NCI-H226 (cell line): ENCODE data around the gene TMC1.

Experiments used
- DNase-seq: peaks from one replicate; pipeline ENCODE4 v3.0.0-alpha.2; 2015

TMC1 gene

DNA sequence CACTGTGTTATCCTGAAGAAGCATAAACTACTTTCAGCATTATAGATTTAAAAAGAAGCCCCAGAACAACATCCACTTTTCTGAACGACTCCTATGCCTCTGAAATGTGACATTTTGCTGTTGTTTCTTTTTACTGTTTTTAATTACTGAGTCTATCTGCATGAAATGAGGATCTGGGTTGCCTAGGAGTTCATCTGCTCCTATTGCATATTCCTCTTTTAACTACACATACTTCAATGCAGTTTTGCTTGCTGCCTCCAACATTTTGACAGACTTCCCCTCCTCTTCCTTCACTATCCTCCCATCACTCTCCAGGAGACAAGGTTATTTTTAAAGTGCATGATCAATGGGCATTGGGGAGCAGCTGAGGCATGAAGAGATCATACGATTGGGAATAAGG lies 164.5 kb downstream of the TMC1 start:
- no peak for DNase-seq

GRCh38 chr9:72687331-72687730 lies 165.9 kb downstream of the TMC1 start:
- DNase-seq: no peak

DNA sequence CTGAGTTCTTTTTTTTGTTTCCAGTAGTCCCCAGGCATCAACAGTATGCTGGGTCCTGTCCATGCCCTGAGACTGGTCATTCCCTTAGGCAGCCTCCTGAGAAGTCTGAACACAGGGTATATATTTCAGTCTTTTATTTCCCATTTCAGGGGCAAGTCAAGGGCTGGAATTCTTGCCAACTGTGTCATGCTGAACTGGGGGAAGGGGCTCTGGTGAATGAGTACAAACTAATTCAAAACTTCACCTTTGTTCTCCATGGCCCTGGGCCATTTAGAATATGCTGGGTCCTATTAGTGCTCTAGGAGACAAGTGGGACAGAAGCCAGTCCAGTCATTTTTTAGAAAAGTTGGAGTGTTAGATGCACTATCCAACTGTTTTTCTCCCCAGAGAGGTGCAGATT lies 170.3 kb downstream of the TMC1 start:
- DNase-seq: no peak

- DNase-seq: no peak
Measured at GRCh38 chr9:72695365-72695764, 174.0 kb downstream of the TMC1 start.

DNA sequence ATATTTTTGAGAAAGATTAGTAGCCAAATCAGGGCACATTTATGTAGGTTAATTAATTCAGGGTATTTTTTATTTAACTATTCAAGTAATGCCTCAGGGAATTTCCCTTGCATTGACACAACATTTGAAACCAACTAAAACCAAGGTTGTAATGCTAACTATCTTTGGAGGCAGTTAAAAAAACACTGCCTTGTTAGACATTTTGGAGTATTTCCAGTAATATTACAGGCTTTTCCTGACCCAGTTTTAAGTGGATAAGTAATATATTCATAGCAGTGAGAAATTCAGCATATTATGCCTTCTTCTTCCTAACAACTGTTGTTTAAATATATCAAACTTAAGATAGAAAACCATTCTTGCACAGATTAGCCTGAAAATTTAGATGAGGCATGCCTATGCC lies 175.1 kb downstream of the TMC1 start:
- no peak for DNase-seq

DNA sequence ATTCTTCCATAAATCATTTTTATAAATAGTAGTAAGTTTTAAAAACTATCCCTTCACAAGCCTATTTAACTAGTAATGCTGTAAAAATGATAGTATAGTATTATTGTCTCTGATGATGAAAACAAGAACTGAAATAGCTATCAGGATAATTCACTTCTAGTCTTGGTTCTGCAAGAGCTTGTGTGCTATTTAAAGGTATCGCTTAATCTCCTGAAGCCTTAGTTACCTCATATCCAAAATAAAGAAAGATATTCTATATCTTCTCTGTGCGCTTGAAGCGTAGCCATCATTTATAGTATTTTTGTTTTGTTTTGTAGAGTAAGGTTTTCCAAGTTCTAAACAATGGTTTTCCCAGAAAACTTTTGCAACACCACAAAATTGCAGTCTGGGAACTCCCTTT lies 180.1 kb downstream of the TMC1 start:
- no peak for DNase-seq

- DNase-seq: no peak
Measured at GRCh38 chr9:72703574-72703973, 182.2 kb downstream of the TMC1 start.

- no peak for DNase-seq
Measured at GRCh38 chr9:72704688-72705375, 183.4 kb downstream of the TMC1 start.

- no peak for DNase-seq
Measured at GRCh38 chr9:72718503-72718902, 197.1 kb downstream of the TMC1 start.

- DNase-seq: no peak
Measured at GRCh38 chr9:72721067-72721466, 199.7 kb downstream of the TMC1 start.

- peak; percentile 63 for DNase-seq
Measured at GRCh38 chr9:72726947-72727346, 205.5 kb downstream of the TMC1 start.

DNA sequence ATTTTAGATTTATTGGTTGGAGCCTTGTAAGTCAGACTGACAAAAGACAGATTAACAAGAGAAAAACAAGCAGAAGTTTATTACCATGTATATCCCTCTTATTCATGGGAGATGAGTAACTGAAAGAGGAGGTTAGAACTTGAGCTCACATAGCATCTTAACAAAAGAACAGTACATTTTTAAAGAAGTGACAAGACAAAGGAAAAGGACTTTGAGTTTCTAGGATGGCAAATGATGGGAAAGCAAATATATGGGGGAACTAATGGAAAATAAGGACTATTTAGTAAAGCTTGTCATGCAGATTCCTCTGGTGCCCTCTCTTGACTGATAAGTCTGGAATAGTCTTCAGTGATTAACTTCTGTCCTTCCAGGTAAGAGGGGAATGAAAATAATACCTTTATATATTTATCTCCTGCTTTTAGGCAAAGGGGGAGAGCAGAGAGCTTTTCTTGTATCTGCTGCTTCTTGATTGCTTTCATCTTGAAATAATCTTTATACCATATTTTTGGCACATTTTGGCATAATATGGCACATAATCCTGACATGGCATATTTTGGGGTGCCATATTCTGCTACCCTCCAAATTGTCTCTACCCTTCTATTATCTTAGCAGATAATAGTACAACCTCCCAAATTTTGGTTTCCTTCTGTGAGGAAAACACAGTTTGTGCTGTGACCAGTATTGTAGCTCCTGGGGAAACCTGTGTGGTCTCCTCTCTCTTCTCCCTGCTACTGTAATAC lies 206.8 kb downstream of the TMC1 start:
- DNase-seq: no peak

GRCh38 chr9:72733895-72734294 lies 212.5 kb downstream of the TMC1 start:
- no peak for DNase-seq

DNA sequence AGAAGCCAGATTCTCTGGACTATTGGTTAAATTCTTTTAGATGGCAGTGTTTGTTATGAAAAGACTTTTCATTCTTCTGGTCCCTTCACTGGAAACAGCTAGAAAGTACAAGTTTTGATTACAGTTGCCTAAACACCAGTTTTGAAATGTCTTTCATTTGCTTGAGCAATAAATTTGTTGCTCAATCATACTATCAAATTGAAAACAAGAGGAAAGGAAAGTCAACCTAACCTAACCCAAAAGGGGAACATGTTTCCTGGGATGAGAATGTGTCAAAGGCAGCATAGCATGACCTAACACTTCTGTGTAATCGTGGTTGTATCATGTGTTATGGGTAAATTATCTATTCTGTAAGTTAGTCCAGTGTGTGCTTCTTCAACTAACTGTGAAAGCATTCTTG lies 213.2 kb downstream of the TMC1 start:
- DNase-seq: no peak

- no peak for DNase-seq
Measured at GRCh38 chr9:72743836-72744235, 222.4 kb downstream of the TMC1 start.

DNA sequence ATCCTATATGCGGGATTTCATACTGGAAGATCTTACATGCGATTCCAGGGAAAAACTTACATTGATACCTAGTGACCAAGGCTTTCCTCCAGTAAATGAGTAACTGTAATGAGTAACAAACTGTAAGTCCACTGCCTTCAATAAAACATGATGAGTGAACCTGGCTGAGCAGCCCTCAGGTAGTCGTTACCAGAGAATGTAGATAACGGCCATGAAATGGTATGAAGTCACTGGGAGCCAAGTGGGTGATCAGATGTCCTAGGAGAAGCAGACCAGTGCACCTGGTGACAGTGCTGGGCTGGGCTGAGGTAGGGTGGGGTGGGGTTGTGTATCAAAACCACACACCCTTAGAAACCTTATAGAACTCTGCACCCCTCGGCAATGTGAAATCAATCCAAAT lies 227.9 kb downstream of the TMC1 start:
- DNase-seq: no peak

DNA sequence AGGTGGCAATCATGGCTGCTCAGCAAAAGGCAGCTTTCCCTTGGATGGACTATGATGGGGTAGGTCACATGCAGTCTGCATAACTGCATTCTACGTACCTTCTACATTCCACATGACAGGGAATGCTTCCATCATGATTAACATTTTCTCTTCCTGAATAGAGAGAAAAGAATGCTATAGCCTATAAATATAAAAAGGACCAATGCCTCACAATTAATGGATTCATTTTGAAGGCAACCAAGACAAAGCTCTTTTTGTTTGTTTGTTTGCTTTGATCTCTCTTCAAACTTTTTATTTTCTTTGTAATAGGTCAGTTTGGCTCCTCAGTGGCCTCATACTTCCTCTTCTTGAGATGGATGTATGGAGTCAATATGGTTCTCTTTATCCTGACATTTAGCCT lies 230.1 kb downstream of the TMC1 start:
- DNase-seq: no peak

- peak; percentile 23 for DNase-seq
Measured at GRCh38 chr9:72753266-72753893, 232.0 kb downstream of the TMC1 start.

DNA sequence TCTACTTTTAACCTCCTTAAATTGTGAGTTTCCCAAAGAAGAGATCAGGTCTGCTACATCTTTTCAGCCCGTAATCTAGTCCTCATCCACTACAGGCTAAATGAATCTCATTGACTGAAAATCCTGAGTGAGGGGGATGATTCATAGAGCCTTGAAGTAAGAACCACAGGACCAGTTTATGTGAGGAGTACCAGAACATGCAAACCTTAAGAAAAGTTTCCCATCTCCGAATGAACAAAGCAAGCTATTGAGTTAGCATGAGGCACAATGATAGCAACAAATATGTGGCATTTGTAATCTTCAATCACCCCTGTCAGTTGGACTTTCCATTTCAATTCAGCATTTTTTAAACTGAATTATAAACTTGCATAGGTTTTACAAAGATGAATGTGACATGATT lies 234.4 kb downstream of the TMC1 start:
- DNase-seq: no peak

DNA sequence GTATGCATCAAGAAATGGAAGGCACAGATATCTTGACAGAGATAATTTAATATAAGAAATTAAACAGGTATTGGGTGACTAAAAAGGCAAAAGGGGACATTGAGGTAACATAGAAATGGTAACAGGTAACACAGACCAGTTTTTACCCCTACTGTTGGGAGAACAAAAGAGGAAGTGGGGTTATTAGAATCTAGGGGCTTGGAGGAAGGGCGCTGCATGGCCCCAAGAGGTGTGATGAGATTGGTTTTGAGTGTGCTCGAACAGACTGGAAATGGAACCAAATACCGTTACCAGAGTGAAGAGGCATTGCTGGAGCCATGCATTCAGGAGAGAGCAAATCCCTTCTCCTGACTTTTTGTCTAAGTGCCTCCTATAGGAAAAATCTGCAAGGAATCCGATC lies 237.5 kb downstream of the TMC1 start:
- DNase-seq: no peak

GRCh38 chr9:72763022-72763421 lies 241.6 kb downstream of the TMC1 start:
- DNase-seq: no peak

DNA sequence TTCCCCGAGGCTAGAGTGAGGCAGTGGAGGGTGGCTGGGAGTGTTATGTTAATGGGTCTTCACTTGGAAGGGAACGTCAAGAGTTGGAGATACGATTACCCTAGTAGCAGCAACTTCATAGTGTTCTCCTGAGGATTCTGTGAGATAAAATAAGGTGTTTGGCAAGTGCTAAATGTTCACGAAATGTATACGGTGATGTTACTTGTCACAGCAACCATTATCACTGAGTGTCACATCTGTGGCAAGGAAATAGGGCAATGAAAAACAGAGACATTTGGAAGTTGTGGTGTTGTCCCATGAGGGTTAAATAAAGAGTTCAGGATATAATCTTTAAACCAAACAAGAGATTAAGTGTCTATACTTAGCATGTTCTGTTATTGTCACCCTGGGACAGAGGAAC lies 248.1 kb downstream of the TMC1 start:
- DNase-seq: no peak

DNA sequence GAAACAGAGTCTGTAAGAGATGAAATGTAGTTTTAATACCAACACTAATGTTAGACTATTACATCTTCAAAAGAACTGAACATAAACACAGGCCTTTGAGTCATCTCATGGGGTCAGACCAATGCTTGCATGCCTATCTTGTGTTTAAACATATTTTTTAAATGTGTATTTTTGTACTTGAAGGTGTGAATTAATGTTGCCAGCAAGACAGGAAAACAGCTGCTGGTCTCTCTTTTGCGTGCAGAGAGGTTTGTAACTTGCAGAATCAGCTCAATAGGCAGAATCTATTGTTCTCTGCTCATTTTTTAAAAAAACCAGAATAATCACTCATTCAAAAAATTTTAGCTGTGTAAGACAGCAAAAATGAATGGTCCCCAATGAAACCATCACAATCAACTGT lies 251.3 kb downstream of the TMC1 start:
- DNase-seq: no peak

GRCh38 chr9:72773570-72773969 lies 252.2 kb downstream of the TMC1 start:
- DNase-seq: no peak
